MM.1S (cell line): ENCODE measurements around the gene ANKLE1.

Source experiments
- DNase-seq: peaks from one replicate; pipeline ENCODE4 v3.0.0-alpha.2; 2015
- H2AFZ ChIP-seq: fragments of 300-600 bp; sonication (generic); 2 replicates; pipeline ENCODE4 v1.6.0; 2016; ENCODE audit warnings: antibody characterized with exemption, low read length
- H3F3A ChIP-seq: fragments of 300-600 bp; sonication (generic); 2 replicates; pipeline ENCODE4 v1.6.1; 2016; ENCODE audit warnings: mild to moderate bottlenecking, antibody characterized with exemption, low read length, moderate library complexity, mixed read lengths; ENCODE audit not compliant: insufficient read depth
- H3K27ac ChIP-seq: fragments of 300-600 bp; sonication (generic); 2 replicates; pipeline ENCODE4 v1.5.1; 2016; ENCODE audit warnings: mild to moderate bottlenecking, low read length
- H3K27me3 ChIP-seq: fragments of 300-600 bp; sonication (generic); replicated peaks from 2 replicates; pipeline ENCODE4 v1.6.0; 2016; ENCODE audit warnings: low read length; ENCODE audit not compliant: insufficient read depth
- H3K36me3 ChIP-seq: fragments of 300-600 bp; sonication (generic); replicated peaks from 2 replicates; pipeline ENCODE4 v1.6.1; 2016; ENCODE audit warnings: mild to moderate bottlenecking, low read length, mixed read lengths; ENCODE audit not compliant: insufficient read depth
- H3K4me1 ChIP-seq: fragments of 300-600 bp; sonication (generic); 2 replicates; pipeline ENCODE4 v1.6.1; 2016; ENCODE audit warnings: low read length, mixed read lengths
- H3K4me2 ChIP-seq: fragments of 300-600 bp; sonication (generic); 2 replicates; pipeline ENCODE4 v1.6.0; 2016; ENCODE audit warnings: low read depth, low read length
- H3K4me3 ChIP-seq: fragments of 300-600 bp; sonication (generic); 2 replicates; pipeline ENCODE4 v1.5.1; 2016; ENCODE audit warnings: low read length, mixed read lengths
- H3K79me2 ChIP-seq: fragments of 300-600 bp; sonication (generic); 2 replicates; pipeline ENCODE4 v1.6.1; 2016; ENCODE audit warnings: mixed run types, low read length, mixed read lengths
- H3K9ac ChIP-seq: fragments of 300-600 bp; sonication (generic); 2 replicates; pipeline ENCODE4 v1.6.1; 2016; ENCODE audit warnings: low read length, mixed read lengths
- H3K9me2 ChIP-seq: fragments of 300-600 bp; sonication (generic); replicated peaks from 2 replicates; pipeline ENCODE4 v1.6.1; 2016; ENCODE audit warnings: mild to moderate bottlenecking, low read length, mixed read lengths; ENCODE audit not compliant: insufficient read depth
- H3K9me3 ChIP-seq: fragments of 300-600 bp; sonication (generic); replicated peaks from 2 replicates; pipeline ENCODE4 v1.6.1; 2016; ENCODE audit warnings: mild to moderate bottlenecking, low read length, mixed read lengths; ENCODE audit not compliant: insufficient read depth
- H4K20me1 ChIP-seq: fragments of 300-600 bp; sonication (generic); 2 replicates; pipeline ENCODE4 v1.6.1; 2016; ENCODE audit warnings: mild to moderate bottlenecking, low read length, moderate library complexity, mixed read lengths; ENCODE audit not compliant: insufficient read depth
- CTCF ChIP-seq: fragments of 300-600 bp; sonication (generic); IDR thresholded peaks from 2 replicates; pipeline ENCODE4 v1.5.1; 2016; ENCODE audit warnings: antibody characterized with exemption, low read length, mixed read lengths
- EZH2 ChIP-seq: fragments of 300-600 bp; sonication (generic); optimal IDR thresholded peaks from 2 replicates; pipeline ENCODE3; 2017; ENCODE audit warnings: low read depth, mild to moderate bottlenecking, antibody characterized with exemption, low read length, mixed read lengths
- EZH2phosphoT487 ChIP-seq: fragments of 300-600 bp; sonication (generic); IDR thresholded peaks from 2 replicates; pipeline ENCODE4 v1.6.1; 2018; ENCODE audit warnings: antibody characterized with exemption, low read length

Gene ANKLE1

GRCh38 chr19:17255150-17255621 lies 26.5 kb upstream of the ANKLE1 start:
- H3K36me3 ChIP-seq = no peaks in the 10 kb centered on the region
- H3K27me3 ChIP-seq = peaks cover 28% of the 10 kb centered on the region
- no peaks in the 10 kb centered on the region for H3K79me2 ChIP-seq
- H3K9me2 ChIP-seq = no peaks in the 10 kb centered on the region
- H3K4me2 ChIP-seq = no peak overlapping the region
- no peak overlapping the region for H3K9ac ChIP-seq
- H3F3A ChIP-seq = no peaks in the 10 kb centered on the region
- no peak for DNase-seq
- TF ChIP-seq CTCF (no peak), EZH2 (no peak), EZH2phosphoT487 (no peak)
- H2AFZ ChIP-seq = no peak overlapping the region
- H3K4me3 ChIP-seq = no peak overlapping the region
- H3K9me3 ChIP-seq = no peaks in the 10 kb centered on the region
- no peaks in the 10 kb centered on the region for H4K20me1 ChIP-seq
- H3K27ac ChIP-seq = no peak overlapping the region
- H3K4me1 ChIP-seq = no peaks in the 10 kb centered on the region

- Histone ChIP-seq H3K27me3 (peaks cover 28% of the 10 kb centered on the region), H4K20me1 (no peaks in the 10 kb centered on the region), H2AFZ (no peak overlapping the region), H3K4me3 (no peak overlapping the region), H3K9me2 (no peaks in the 10 kb centered on the region), H3K9me3 (no peaks in the 10 kb centered on the region), H3K4me2 (no peak overlapping the region), H3K79me2 (no peaks in the 10 kb centered on the region), H3K36me3 (no peaks in the 10 kb centered on the region), H3K27ac (no peak overlapping the region), H3F3A (no peaks in the 10 kb centered on the region), H3K9ac (no peak overlapping the region), H3K4me1 (no peaks in the 10 kb centered on the region)
- TF ChIP-seq EZH2phosphoT487 = no peak
- no peak for TF ChIP-seq CTCF
- no peak for TF ChIP-seq EZH2
- DNase-seq = no peak
These were observed 25.6 kb upstream of the ANKLE1 start for GRCh38 chr19:17256130-17256529.

GRCh38 chr19:17259118-17259780 lies 22.5 kb upstream of the ANKLE1 start:
- DNase-seq = no peak
- Histone ChIP-seq H3K4me3 (no peak overlapping the region), H2AFZ (no peak overlapping the region), H3K79me2 (no peaks in the 10 kb centered on the region), H3K27ac (no peak overlapping the region), H3F3A (no peaks in the 10 kb centered on the region), H3K36me3 (no peaks in the 10 kb centered on the region), H3K9me2 (no peaks in the 10 kb centered on the region), H3K4me2 (no peak overlapping the region), H3K4me1 (no peaks in the 10 kb centered on the region), H3K27me3 (peaks cover 25% of the 10 kb centered on the region), H3K9ac (no peak overlapping the region), H4K20me1 (no peaks in the 10 kb centered on the region), H3K9me3 (no peaks in the 10 kb centered on the region)
- no peak for TF ChIP-seq CTCF
- no peak for TF ChIP-seq EZH2
- no peak for TF ChIP-seq EZH2phosphoT487
